Measurements from ENCODE around the gene FOXD3. TPM values are rescaled to one million over a fixed set of nuclear protein-coding genes. Genes with fewer than 3 reads are reported as not detected.

FOXD3 gene
- total RNA-seq, 1 experiment from 2014 or later, result 25.8 TPM

DNA sequence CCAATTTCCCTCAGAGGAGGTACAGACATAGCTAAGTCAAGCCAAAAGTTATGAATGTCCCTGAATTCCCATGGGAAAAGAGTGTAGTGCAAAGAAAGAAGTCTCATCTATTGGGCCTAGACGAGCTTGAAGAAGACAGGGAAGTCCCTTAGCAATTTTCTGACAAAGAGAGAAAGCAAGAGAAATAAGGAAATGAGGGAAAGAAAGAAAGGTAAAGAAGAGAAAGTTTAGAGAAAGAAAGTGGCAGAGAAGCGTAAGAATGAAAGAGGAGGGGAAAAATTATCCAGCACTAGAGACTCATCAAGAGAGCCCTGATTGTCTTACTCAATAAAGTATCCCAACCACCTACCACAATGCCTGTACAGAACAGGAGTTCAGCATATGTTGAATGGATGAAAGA lies 40.6 kb upstream of the FOXD3 start:
- Histone ChIP-seq H3K9ac (ENCODE audit: extremely low read depth, insufficient read length, low read length) (no peak overlapping the region), H4K5ac (ENCODE audit: insufficient read length, low read depth, low read length) (no peak overlapping the region), H2BK12ac (ENCODE audit: insufficient read length, low read depth, low read length) (no peak overlapping the region), H3K4me2 (ENCODE audit: insufficient read depth, insufficient read length, low read length) (no peak overlapping the region), H3K14ac (ENCODE audit: insufficient read depth, low read length) (no peak overlapping the region), H2AK5ac (ENCODE audit: insufficient read length, low read length) (no peak overlapping the region), H4K91ac (ENCODE audit: insufficient read length, low read depth, low read length) (no peak overlapping the region), H2AFZ (ENCODE audit: low read length) (no peak overlapping the region), H3K79me2 (ENCODE audit: insufficient read depth, low read length) (no peaks in the 10 kb centered on the region), H2BK120ac (ENCODE audit: low read depth, low read length, poor library complexity, severe bottlenecking) (no peak overlapping the region), H3K79me1 (ENCODE audit: insufficient read depth, low read depth, low read length, poor library complexity, severe bottlenecking) (no peaks in the 10 kb centered on the region), H3K23ac (ENCODE audit: insufficient read length, low read depth, low read length) (no peak overlapping the region), H2BK15ac (ENCODE audit: low read depth, low read length) (no peak overlapping the region), H3T11ph (ENCODE audit: low read length) (no peak overlapping the region), H3K9me3 (ENCODE audit: control insufficient read depth, low read depth, low read length) (no peaks in the 10 kb centered on the region), H3K27ac (ENCODE audit: insufficient read length, low read depth, low read length) (no peak overlapping the region), H3K27me3 (ENCODE audit: insufficient read depth, low read length) (no peaks in the 10 kb centered on the region), H3K4me1 (ENCODE audit: insufficient read depth, low read length) (no peaks in the 10 kb centered on the region), H3K4ac (ENCODE audit: low read depth, low read length) (no peak overlapping the region), H4K20me1 (ENCODE audit: control insufficient read depth, insufficient read depth, insufficient read length) (no peaks in the 10 kb centered on the region), H3K23me2 (ENCODE audit: insufficient read length, low read depth, low read length, poor library complexity, severe bottlenecking) (no peaks in the 10 kb centered on the region), H3K56ac (ENCODE audit: insufficient read length, low read depth, low read length) (no peak overlapping the region), H3K18ac (ENCODE audit: insufficient read length, low read depth, low read length) (no peak overlapping the region), H2BK20ac (ENCODE audit: low read depth, low read length, poor library complexity, severe bottlenecking) (no peak overlapping the region), H4K8ac (replicated peaks; ENCODE audit: insufficient read length, low read depth, low read length) (no peak overlapping the region), H2BK5ac (ENCODE audit: insufficient read length, low read length) (no peak overlapping the region)
- Mint-ChIP-seq H3K9me3 (peaks cover 0 to 4% of the 10 kb centered on the region in 2 experiments; a peak in 1 of 5 replicates), H3K4me3 (no peak overlapping the region), H3K4me1 (peaks cover 17% of the 10 kb centered on the region in 2 experiments), H3K27me3 (ENCODE audit: low read depth) (no peaks in the 10 kb centered on the region), H3K36me3 (ENCODE audit: insufficient read depth in 1 of 3, low read depth in 3 of 3) (no peaks in the 10 kb centered on the region), H3K27ac (peak overlapping the region in 1 of 3 experiments; percentile 28; a peak in 3 of 7 replicates)
- DNase-seq, result no peak
- WGBS (ENCODE audit: extremely low coverage, insufficient read length, low lambda C conversion rate), result 100% methylated on average over 1 of the region's 2 CpGs
- TF ChIP-seq, protein P1, sequence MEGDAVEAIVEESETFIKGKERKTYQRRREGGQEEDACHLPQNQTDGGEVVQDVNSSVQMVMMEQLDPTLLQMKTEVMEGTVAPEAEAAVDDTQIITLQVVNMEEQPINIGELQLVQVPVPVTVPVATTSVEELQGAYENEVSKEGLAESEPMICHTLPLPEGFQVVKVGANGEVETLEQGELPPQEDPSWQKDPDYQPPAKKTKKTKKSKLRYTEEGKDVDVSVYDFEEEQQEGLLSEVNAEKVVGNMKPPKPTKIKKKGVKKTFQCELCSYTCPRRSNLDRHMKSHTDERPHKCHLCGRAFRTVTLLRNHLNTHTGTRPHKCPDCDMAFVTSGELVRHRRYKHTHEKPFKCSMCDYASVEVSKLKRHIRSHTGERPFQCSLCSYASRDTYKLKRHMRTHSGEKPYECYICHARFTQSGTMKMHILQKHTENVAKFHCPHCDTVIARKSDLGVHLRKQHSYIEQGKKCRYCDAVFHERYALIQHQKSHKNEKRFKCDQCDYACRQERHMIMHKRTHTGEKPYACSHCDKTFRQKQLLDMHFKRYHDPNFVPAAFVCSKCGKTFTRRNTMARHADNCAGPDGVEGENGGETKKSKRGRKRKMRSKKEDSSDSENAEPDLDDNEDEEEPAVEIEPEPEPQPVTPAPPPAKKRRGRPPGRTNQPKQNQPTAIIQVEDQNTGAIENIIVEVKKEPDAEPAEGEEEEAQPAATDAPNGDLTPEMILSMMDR (conservative IDR thresholded peaks at IDR 0.05), result no peak

All from H9 (cell line).